Stimulated activated CD4-positive, alpha-beta T cell treated with anti-CD3 and anti-CD28 coated beads, Interleukin-2, amount 100 ng/mL, for 4 hours (primary cell): ENCODE data around the gene OR10G7.
A peak's percentile ranks its signal among the peaks of the same experiment; 100 is the strongest.

Experiments used
- DNase-seq: peaks from one replicate; pipeline ENCODE4 v3.0.0-alpha.2; 2020; ENCODE audit warnings: low read depth

Gene OR10G7

GRCh38 chr11:124041254-124041653, at the start of gene OR10G7:
TSS of gene OR10G7 (minus strand) at chr11:124041325. CDS start at chr11:124039001, 2,324 bp downstream.
- DNase-seq, result no peak

- DNase-seq, result no peak
Observed at GRCh38 chr11:124085997-124086846, 45.1 kb upstream of the OR10G7 start.

GRCh38 chr11:124085583-124085982, 44.5 kb upstream of the OR10G7 start:
- DNase-seq, result no peak

- DNase-seq, result no peak
Observed at GRCh38 chr11:124082371-124082770, 41.2 kb upstream of the OR10G7 start.

GRCh38 chr11:124081483-124081882, 40.4 kb upstream of the OR10G7 start:
- DNase-seq, result no peak

GRCh38 chr11:124080327-124081001, 39.3 kb upstream of the OR10G7 start:
- no peak for DNase-seq

- no peak for DNase-seq
Observed at GRCh38 chr11:124079631-124080326, 38.7 kb upstream of the OR10G7 start.

- DNase-seq, result no peak
Observed at GRCh38 chr11:124078591-124078990, 37.5 kb upstream of the OR10G7 start.

- no peak for DNase-seq
Observed at GRCh38 chr11:124077266-124077665, 36.1 kb upstream of the OR10G7 start.

GRCh38 chr11:124075841-124076651, 34.9 kb upstream of the OR10G7 start:
- DNase-seq, result no peak

GRCh38 chr11:124075492-124075840, 34.3 kb upstream of the OR10G7 start:
- DNase-seq, result no peak

- no peak for DNase-seq
Observed at GRCh38 chr11:124074554-124074953, 33.4 kb upstream of the OR10G7 start.

GRCh38 chr11:124072147-124072546, 31.0 kb upstream of the OR10G7 start:
- no peak for DNase-seq

- DNase-seq, result no peak
Observed at GRCh38 chr11:124071623-124071948, 30.5 kb upstream of the OR10G7 start.

- peak; percentile 39 for DNase-seq
Observed at GRCh38 chr11:124070915-124071622, 29.9 kb upstream of the OR10G7 start.

GRCh38 chr11:124069429-124070401, 28.6 kb upstream of the OR10G7 start:
- peak; percentile 16 for DNase-seq

GRCh38 chr11:124068601-124069110, 27.5 kb upstream of the OR10G7 start:
- DNase-seq, result no peak

- no peak for DNase-seq
Observed at GRCh38 chr11:124052966-124053365, 11.8 kb upstream of the OR10G7 start.

- no peak for DNase-seq
Observed at GRCh38 chr11:124050748-124051147, 9.6 kb upstream of the OR10G7 start.

- DNase-seq, result no peak
Observed at GRCh38 chr11:124043420-124043819, 2.3 kb upstream of the OR10G7 start.
